ENCODE data around the gene SBF2.

The SBF2 gene

DNA sequence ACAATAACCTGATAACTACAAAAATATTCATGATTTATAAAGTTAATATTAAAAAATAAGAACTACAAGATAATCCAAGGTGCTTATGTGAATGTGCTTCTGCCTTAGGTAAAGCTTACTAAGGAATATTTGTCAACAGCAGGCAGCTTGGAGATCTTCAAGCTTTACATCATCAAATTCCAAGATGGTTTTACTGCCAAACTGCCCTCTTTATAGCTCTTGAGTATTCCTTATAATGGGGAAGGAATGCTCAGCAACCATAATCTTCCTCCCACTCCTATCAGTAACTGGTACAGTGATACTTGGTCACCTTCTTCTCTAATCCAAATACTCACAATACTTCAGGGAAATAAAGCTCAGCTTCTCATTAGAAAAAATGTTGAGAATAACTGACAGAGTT lies 30.1 kb downstream of the SBF2 start:
- no peak for ATAC-seq (ENCODE audit: insufficient read depth, low read depth)
- H3K27ac ChIP-seq (ENCODE audit: low read length): no peak overlapping the region
- H3K9me3 ChIP-seq (ENCODE audit: insufficient read depth, low read length, severe bottlenecking): no peaks in the 10 kb centered on the region
- H3K4me3 ChIP-seq (ENCODE audit: low read depth in 1 of 2, low read length in 2 of 2): no peak overlapping the region
- H3K4me2 ChIP-seq (ENCODE audit: insufficient read depth, low read length): no peak overlapping the region
- DNase-seq: no peak
- peaks cover 7% of the 10 kb centered on the region; the same call in 1 of the 2 replicates for H3K79me2 ChIP-seq (ENCODE audit: insufficient read depth, low read length)
- TF ChIP-seq EZH2 (IDR thresholded peaks at IDR 0.05; ENCODE audit: borderline replicate concordance, low read depth, low read length, severe bottlenecking) (no peak), CTCF (IDR thresholded peaks at IDR 0.05; ENCODE audit: borderline replicate concordance, extremely low read depth, low read length, poor library complexity, severe bottlenecking) (no peak)
- no peak overlapping the region for H3K9ac ChIP-seq (ENCODE audit: low read depth, low read length)
- no peaks in the 10 kb centered on the region for H3K4me1 ChIP-seq (ENCODE audit: insufficient read depth, low read length)
- peaks cover under 1% of the 10 kb centered on the region; the same call in 1 of the 2 replicates for H4K20me1 ChIP-seq (ENCODE audit: insufficient read depth, low read length)
- no peaks in the 10 kb centered on the region for H3K36me3 ChIP-seq (ENCODE audit: insufficient read depth, low read length)
- H3K27me3 ChIP-seq (ENCODE audit: insufficient read depth, low read length, poor library complexity): no peaks in the 10 kb centered on the region
- no peak overlapping the region for H2AFZ ChIP-seq (ENCODE audit: low read depth, low read length)

GRCh38 chr11:10261821-10262220 lies 32.2 kb downstream of the SBF2 start:
- Histone ChIP-seq H3K4me2 (ENCODE audit: insufficient read depth, low read length) (no peak overlapping the region), H3K27ac (ENCODE audit: low read length) (no peak overlapping the region), H3K27me3 (ENCODE audit: insufficient read depth, low read length, poor library complexity) (no peaks in the 10 kb centered on the region), H3K36me3 (ENCODE audit: insufficient read depth, low read length) (no peaks in the 10 kb centered on the region), H3K4me1 (ENCODE audit: insufficient read depth, low read length) (no peaks in the 10 kb centered on the region), H3K79me2 (ENCODE audit: insufficient read depth, low read length) (peaks cover 16% of the 10 kb centered on the region; the same call in 1 of the 2 replicates), H2AFZ (ENCODE audit: low read depth, low read length) (no peak overlapping the region), H3K4me3 (ENCODE audit: low read depth in 1 of 2, low read length in 2 of 2) (no peak overlapping the region), H3K9me3 (ENCODE audit: insufficient read depth, low read length, severe bottlenecking) (no peaks in the 10 kb centered on the region), H4K20me1 (ENCODE audit: insufficient read depth, low read length) (no peaks in the 10 kb centered on the region; the same call in 1 of the 2 replicates), H3K9ac (ENCODE audit: low read depth, low read length) (no peak overlapping the region)
- no peak for ATAC-seq (ENCODE audit: insufficient read depth, low read depth)
- DNase-seq: no peak
- TF ChIP-seq EZH2 (IDR thresholded peaks at IDR 0.05; ENCODE audit: borderline replicate concordance, low read depth, low read length, severe bottlenecking): no peak
- no peak for TF ChIP-seq CTCF (IDR thresholded peaks at IDR 0.05; ENCODE audit: borderline replicate concordance, extremely low read depth, low read length, poor library complexity, severe bottlenecking)

GRCh38 chr11:10257478-10257877 lies 36.5 kb downstream of the SBF2 start:
- no peak for TF ChIP-seq CTCF (IDR thresholded peaks at IDR 0.05; ENCODE audit: borderline replicate concordance, extremely low read depth, low read length, poor library complexity, severe bottlenecking)
- no peak for TF ChIP-seq EZH2 (IDR thresholded peaks at IDR 0.05; ENCODE audit: borderline replicate concordance, low read depth, low read length, severe bottlenecking)
- Histone ChIP-seq H3K9ac (ENCODE audit: low read depth, low read length) (no peak overlapping the region), H3K36me3 (ENCODE audit: insufficient read depth, low read length) (no peaks in the 10 kb centered on the region), H4K20me1 (ENCODE audit: insufficient read depth, low read length) (no peaks in the 10 kb centered on the region; the same call in 1 of the 2 replicates), H3K27ac (ENCODE audit: low read length) (no peak overlapping the region), H3K79me2 (ENCODE audit: insufficient read depth, low read length) (peaks cover 18% of the 10 kb centered on the region), H3K4me2 (ENCODE audit: insufficient read depth, low read length) (no peak overlapping the region), H2AFZ (ENCODE audit: low read depth, low read length) (no peak overlapping the region), H3K4me3 (ENCODE audit: low read depth in 1 of 2, low read length in 2 of 2) (no peak overlapping the region), H3K9me3 (ENCODE audit: insufficient read depth, low read length, severe bottlenecking) (no peaks in the 10 kb centered on the region), H3K4me1 (ENCODE audit: insufficient read depth, low read length) (no peaks in the 10 kb centered on the region), H3K27me3 (ENCODE audit: insufficient read depth, low read length, poor library complexity) (no peaks in the 10 kb centered on the region)
- ATAC-seq (ENCODE audit: insufficient read depth, low read depth) (no peak), DNase-seq (no peak)
